Gastroesophageal sphincter (tissue), 4 donors: ENCODE measurements around the gene FRMD3. TPM values are rescaled to one million over a fixed set of nuclear protein-coding genes. Genes with fewer than 3 reads are reported as not detected.

ENCODE experiments used
- ATAC-seq: fragments of 150-250 bp; one replicate; pipeline ENCODE4 v1.9.1; 2016; ENCODE audit warnings: mild to moderate bottlenecking, moderate library complexity
- H3K27ac ChIP-seq, 4 donors: fragments of 200-600 bp; sonication (generic) in 3 of 4; 1 replicate in 3 of 4; 2 replicates in 1 of 4; pipeline ENCODE4 v1.5.1; 2016 to 2019
- H3K27me3 ChIP-seq: fragments of 200-600 bp; sonication (generic); one replicate; pipeline ENCODE4 v1.5.1; 2019
- H3K36me3 ChIP-seq, 2 donors: fragments of 200-600 bp; sonication (generic); one replicate each; pipeline ENCODE4 v1.5.1; 2019; ENCODE audit warnings: control low read depth in 1 of 2
- H3K4me1 ChIP-seq, 3 donors: fragments of 200-600 bp; sonication (generic); 1 replicate in 2 of 3; 2 replicates in 1 of 3; pipeline ENCODE4 v1.5.1; 2016 to 2019; ENCODE audit warnings: control low read depth in 2 of 3
- H3K4me3 ChIP-seq, 2 donors: fragments of 200-600 bp; sonication (generic); one replicate each; pipeline ENCODE4 v1.5.1; 2019; ENCODE audit warnings: mild to moderate bottlenecking in 1 of 2, moderate library complexity in 1 of 2
- H3K9me3 ChIP-seq, 3 donors: fragments of 200-600 bp; sonication (generic); one replicate each; pipeline ENCODE4 v1.5.1; 2017 to 2019; ENCODE audit warnings: control low read depth in 2 of 3
- CTCF ChIP-seq, 4 experiments: fragments of 200-600 bp in 2 of 4; fragments of 450-650 bp in 2 of 4; sonication (generic) in 1 of 4; IDR thresholded peaks; one replicate each; pipeline ENCODE4 v1.5.1; 2017 to 2019; ENCODE audit warnings: antibody characterized with exemption in 4 of 4, mild to moderate bottlenecking in 2 of 4, moderate library complexity in 2 of 4
- EP300 ChIP-seq: sonication (generic); formaldehyde crosslinking; IDR thresholded peaks from one replicate; pipeline ENCODE4 v1.6.1; 2017; ENCODE audit warnings: antibody characterized with exemption, mild to moderate bottlenecking
- POLR2A ChIP-seq, 2 donors: fragments of 450-650 bp; IDR thresholded peaks; one replicate each; pipeline ENCODE4 v1.6.1; 2017; ENCODE audit warnings: antibody characterized with exemption in 2 of 2, mild to moderate bottlenecking in 2 of 2, moderate library complexity in 1 of 2
- POLR2AphosphoS5 ChIP-seq: sonication (generic); formaldehyde crosslinking; IDR thresholded peaks from one replicate; pipeline ENCODE4 v1.6.1; 2017; ENCODE audit warnings: antibody characterized with exemption
- WGBS, 2 donors: methylation state at CpG; one replicate each; pipeline ENCODE4 v1.1.5; 2018; ENCODE audit warnings: low coverage in 1 of 2; 5-methylcytosine and 5-hydroxymethylcytosine counted together
- total RNA-seq, 4 donors: library from RNA; depleted of rRNA; stranded (reverse); fragments of >200 nt; gene quantifications; one replicate each; pipeline ENCODE4 v1.1.0, GENCODE V29; 2016

Gene FRMD3
- total RNA-seq, 4 donors from 2014 or later, result 6.8 to 15.1 (median 11.3) TPM

GRCh38 chr9:83505282-83505681 lies 32.9 kb downstream of the FRMD3 start:
- ATAC-seq, result no peak
- WGBS, 2 donors, result 48 to 50% methylated on average over 3 of the region's 4 CpGs
- Histone ChIP-seq H3K9me3 (no peaks in the 10 kb centered on the region), H3K27ac (no peak overlapping the region), H3K4me1 (no peaks in the 10 kb centered on the region), H3K4me3 (no peak overlapping the region), H3K27me3 (no peaks in the 10 kb centered on the region), H3K36me3 (no peaks in the 10 kb centered on the region)
- TF ChIP-seq CTCF (IDR thresholded peaks at IDR 0.05) (no peak), POLR2AphosphoS5 (no peak), POLR2A (IDR thresholded peaks at IDR 0.05) (no peak), EP300 (no peak)

- no peaks in the 10 kb centered on the region for H3K36me3 ChIP-seq
- no peaks in the 10 kb centered on the region for H3K4me1 ChIP-seq
- no peak overlapping the region for H3K27ac ChIP-seq
- TF ChIP-seq POLR2A (IDR thresholded peaks at IDR 0.05) (no peak), POLR2AphosphoS5 (no peak), CTCF (IDR thresholded peaks at IDR 0.05) (no peak)
- H3K9me3 ChIP-seq, result no peaks in the 10 kb centered on the region
- no peak overlapping the region for H3K4me3 ChIP-seq
- WGBS, 2 donors, result 67 to 77% methylated on average over 1 to 5 of the region's 6 CpGs
- no peaks in the 10 kb centered on the region for H3K27me3 ChIP-seq
- ATAC-seq, result no peak
These were observed 34.3 kb downstream of the FRMD3 start for GRCh38 chr9:83503866-83504265.

- Histone ChIP-seq H3K36me3 (no peaks in the 10 kb centered on the region), H3K27me3 (no peaks in the 10 kb centered on the region), H3K27ac (no peak overlapping the region), H3K4me1 (no peaks in the 10 kb centered on the region), H3K4me3 (no peak overlapping the region), H3K9me3 (no peaks in the 10 kb centered on the region)
- 68 to 69% methylated on average over 3 of the region's 3 CpGs for WGBS, 2 donors
- TF ChIP-seq POLR2AphosphoS5, result no peak
- TF ChIP-seq POLR2A (IDR thresholded peaks at IDR 0.05), result no peak
- no peak for TF ChIP-seq CTCF (IDR thresholded peaks at IDR 0.05)
- no peak for TF ChIP-seq EP300
- no peak for ATAC-seq
These were observed 36.6 kb downstream of the FRMD3 start for GRCh38 chr9:83501565-83501964.

- Histone ChIP-seq H3K4me3 (no peak overlapping the region), H3K9me3 (no peaks in the 10 kb centered on the region), H3K27ac (no peak overlapping the region), H3K4me1 (no peaks in the 10 kb centered on the region), H3K27me3 (no peaks in the 10 kb centered on the region), H3K36me3 (no peaks in the 10 kb centered on the region)
- 79 to 92% methylated on average over 2 to 3 of the region's 3 CpGs for WGBS, 2 donors
- no peak for ATAC-seq
- no peak for TF ChIP-seq EP300
- no peak for TF ChIP-seq POLR2A (IDR thresholded peaks at IDR 0.05)
- no peak for TF ChIP-seq CTCF (IDR thresholded peaks at IDR 0.05)
These were observed 40.8 kb downstream of the FRMD3 start for GRCh38 chr9:83497441-83497840.

- no peaks in the 10 kb centered on the region for H3K4me1 ChIP-seq
- no peak overlapping the region for H3K4me3 ChIP-seq
- no peaks in the 10 kb centered on the region for H3K36me3 ChIP-seq
- H3K27ac ChIP-seq, result no peak overlapping the region
- H3K9me3 ChIP-seq, result no peaks in the 10 kb centered on the region
- no peaks in the 10 kb centered on the region for H3K27me3 ChIP-seq
- TF ChIP-seq POLR2AphosphoS5 (no peak), EP300 (no peak), POLR2A (IDR thresholded peaks at IDR 0.05) (no peak), CTCF (IDR thresholded peaks at IDR 0.05) (no peak)
- ATAC-seq, result no peak
- WGBS, 2 donors, result 29 to 74% methylated on average over 3 of the region's 3 CpGs
These were observed 46.2 kb downstream of the FRMD3 start for GRCh38 chr9:83491995-83492394.
